Cardiac septum (tissue), 1 donor: ENCODE data around the gene SMARCE1. TPM values are rescaled to one million over a fixed set of nuclear protein-coding genes. Genes with fewer than 3 reads are reported as not detected.
A peak's percentile ranks its signal among the peaks of the same experiment; 100 is the strongest.

Source experiments
- DNase-seq: peaks from one replicate; pipeline ENCODE4 v3.0.0-alpha.2; 2020; ENCODE audit warnings: low spot score
- intact Hi-C: fragments of 100-400 bp; cut with DNase I; formaldehyde crosslinking; loops from one replicate; pipeline ENCODE4 v1.14.0; 2022
- long read RNA-seq: library from polyadenylated mRNA; unstranded; transcript quantifications from one replicate; pipeline ENCODE4 v2.0.0, GENCODE V29; 2021
- total RNA-seq: library from RNA; stranded (reverse); fragmentation: NEBNext Ultra II Directional; extraction: Animal tissue kit (Norgen Biotek cat#: 25700); gene quantifications from one replicate; pipeline ENCODE4 v1.2.1, GENCODE V29; 2021
- donor health status: DM: no; HTN: no; CAD: no.

SMARCE1 gene
- total RNA-seq: 77.7 TPM
- long read RNA-seq, full-length matches to known transcripts: 68 of 81 reads
- long read RNA-seq, partial matches to known transcripts: 11 of 81 reads
- long read RNA-seq, other reads (novel, unspliced or antisense): 2 of 81 reads

GRCh38 chr17:40647624-40648383, at the start of gene SMARCE1:
Gene SMARCE1, minus strand, starts transcription at chr17:40647818. Its CDS starts 2,016 bp downstream, at chr17:40645802.
- intact Hi-C loops: no loop called here
- peak; percentile 87 for DNase-seq

GRCh38 chr17:40697297-40697696, 49.7 kb upstream of the SMARCE1 start:
- intact Hi-C loops: no loop called here
- no peak for DNase-seq

DNA sequence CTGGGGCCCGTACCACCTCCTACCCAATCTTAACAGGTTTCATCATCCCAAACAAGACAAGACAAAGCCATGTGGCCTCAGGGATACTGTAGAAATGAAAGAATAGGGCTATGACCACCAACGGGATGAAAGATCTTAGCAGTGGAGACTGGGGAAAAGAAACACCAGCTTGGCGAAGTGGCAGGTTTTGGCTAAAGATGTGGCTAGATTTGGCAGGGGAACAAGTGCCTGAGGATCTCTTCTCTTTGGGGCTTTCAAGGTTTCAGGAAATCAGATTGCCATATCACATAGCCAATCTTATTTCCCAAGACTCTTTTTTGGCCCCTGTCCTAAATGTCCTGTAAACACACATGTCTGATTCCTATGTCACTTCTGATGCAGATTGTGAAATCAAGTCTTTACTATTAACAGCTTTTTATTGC, 49.0 kb upstream of the SMARCE1 start:
- intact Hi-C loops: no loop called here
- DNase-seq: no peak

DNA sequence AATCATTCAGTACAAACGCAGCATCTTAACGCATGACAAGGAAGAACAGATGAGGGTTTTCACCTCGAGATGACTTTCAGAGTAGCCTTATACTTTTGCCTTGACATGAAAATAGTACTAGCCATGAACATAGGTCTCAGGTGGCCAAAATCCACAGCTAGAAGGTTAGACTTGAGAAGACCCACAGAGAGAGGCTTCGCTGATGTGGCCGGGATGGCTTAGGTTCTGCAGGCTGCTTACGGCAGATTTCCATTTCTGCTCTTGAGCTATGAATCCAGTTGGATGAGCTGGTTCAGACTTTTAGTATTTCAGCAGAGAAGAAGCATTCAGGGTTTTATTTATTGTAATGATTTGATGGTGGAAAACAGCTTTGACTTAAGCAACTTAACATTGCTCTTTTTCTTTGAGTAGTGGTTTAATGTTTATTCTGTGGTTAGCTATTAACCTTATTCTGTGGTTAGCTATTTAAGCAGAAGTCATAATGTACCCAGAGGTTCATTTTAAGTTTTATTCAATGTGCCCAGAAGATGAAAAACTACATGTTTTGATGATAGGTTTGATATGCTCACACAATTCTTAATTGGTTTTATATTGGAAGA, 48.4 kb upstream of the SMARCE1 start:
- intact Hi-C loops: no loop called here

GRCh38 chr17:40694584-40694983, 47.0 kb upstream of the SMARCE1 start:
- no peak for DNase-seq
- intact Hi-C loops: no loop called here

More for the DNA sequence above, 48.4 kb upstream of the SMARCE1 start:
- no peak for DNase-seq

DNA sequence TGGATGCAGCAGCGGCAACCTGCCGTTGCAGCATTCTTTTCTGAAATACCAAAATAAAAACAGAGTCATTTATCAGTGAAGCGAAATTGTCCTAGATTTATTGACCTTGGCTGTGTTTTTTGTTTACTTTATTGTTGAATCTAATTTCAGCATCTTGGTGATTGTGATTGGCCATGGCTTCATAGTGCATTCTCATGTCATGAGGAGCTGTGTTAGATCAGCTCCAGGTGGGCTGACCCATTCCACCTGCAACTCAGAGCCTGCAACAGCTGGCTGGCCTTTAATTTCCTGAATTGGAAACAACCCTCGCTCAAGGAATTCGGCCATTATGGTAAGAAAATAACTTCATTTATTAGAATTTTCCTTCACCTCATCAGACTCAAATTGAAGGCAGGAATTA, 39.5 kb upstream of the SMARCE1 start:
- DNase-seq: no peak
- intact Hi-C loops: no loop called here

DNA sequence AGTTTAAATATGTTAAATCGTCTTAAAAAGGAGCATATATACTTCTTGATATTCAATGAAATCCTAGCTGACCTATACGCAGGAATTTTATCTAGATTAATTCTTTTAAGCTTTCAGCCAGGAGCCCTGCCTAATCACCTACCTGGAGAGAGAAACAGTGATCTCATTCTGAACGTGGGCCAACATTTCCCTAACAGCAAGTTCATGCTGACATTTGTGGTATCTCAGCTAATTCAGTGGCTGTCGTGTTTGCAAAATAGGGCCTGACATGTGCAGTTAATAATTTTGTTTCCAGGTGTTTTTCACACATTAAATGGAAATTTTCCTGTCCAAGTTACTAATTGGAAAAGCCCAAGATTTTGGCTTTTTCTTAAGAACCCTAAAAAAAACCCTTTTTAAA, 38.6 kb upstream of the SMARCE1 start:
- intact Hi-C loops: no loop called here
- DNase-seq: no peak

DNA sequence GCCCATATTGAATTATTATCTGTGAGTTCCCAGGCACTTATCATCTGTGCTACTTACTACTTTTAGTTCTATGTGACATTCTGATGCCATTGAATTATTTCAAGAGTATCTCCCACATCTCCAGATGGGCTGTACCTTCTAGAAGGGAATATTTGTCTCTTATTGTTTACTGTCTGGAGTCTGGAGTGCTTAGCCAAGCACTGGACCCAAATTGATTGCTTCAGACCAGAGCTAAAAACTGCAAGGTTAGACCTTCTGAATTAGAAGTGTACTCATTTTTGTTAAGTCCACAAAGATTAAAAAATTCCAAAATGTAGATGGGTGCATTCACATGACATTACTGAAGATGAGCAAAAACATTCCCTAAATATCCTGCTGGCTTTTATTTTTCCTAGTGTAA, 33.4 kb upstream of the SMARCE1 start:
- DNase-seq: no peak
- intact Hi-C loops: no loop called here

GRCh38 chr17:40679523-40679907, 31.9 kb upstream of the SMARCE1 start:
- intact Hi-C loops: no loop called here

DNA sequence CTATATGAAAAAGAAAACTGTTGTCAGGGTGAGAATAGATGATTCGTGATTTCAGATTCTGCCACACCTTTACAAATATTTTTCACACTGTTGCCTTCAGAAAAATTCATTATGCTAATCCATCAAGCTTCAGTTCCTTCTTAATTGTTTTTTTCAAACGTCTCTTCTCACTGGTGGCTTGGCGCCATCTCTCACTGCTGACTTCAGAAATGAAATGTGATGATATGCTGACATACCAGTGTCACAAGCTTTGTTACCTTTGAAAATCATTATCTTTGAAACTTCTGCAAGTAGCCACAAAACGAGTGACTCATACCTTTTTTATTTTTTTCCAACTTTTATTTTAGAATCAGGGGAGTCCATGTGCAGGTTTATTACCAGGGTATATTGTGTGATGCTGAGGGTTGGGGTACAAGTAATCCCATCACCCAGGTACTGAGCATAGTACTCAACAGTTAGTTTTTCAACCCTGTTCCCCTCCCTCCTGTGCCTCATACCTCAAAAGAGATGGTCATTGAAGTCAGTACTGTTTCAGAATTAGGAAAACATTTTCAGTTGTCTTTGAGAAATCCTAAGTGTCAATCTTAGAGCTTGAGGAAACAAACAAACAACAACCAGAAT, 31.4 kb upstream of the SMARCE1 start:
- intact Hi-C loops: no loop called here

More at GRCh38 chr17:40679523-40679907, 31.9 kb upstream of the SMARCE1 start:
- no peak for DNase-seq

DNA sequence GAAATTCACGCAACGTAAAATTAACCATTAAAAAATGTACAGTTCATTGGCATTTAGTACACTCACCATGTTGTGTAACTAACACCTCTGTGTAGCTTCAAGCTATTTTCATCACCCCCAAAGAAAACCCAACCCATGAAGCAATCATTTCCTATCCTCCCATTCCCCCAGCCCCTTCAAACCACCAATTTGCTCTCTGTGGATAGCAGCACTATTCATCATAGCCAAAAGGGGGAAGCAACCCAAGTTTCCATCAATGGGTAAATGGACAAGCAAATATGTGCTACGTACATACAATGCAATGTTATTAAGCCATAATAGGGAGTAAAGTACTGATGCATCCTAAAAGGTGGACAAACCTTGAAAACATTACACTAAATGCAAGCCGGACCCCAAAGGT, 28.3 kb upstream of the SMARCE1 start:
- intact Hi-C loops: no loop called here
- DNase-seq: no peak

More for the DNA sequence above, 31.4 kb upstream of the SMARCE1 start:
- no peak for DNase-seq

DNA sequence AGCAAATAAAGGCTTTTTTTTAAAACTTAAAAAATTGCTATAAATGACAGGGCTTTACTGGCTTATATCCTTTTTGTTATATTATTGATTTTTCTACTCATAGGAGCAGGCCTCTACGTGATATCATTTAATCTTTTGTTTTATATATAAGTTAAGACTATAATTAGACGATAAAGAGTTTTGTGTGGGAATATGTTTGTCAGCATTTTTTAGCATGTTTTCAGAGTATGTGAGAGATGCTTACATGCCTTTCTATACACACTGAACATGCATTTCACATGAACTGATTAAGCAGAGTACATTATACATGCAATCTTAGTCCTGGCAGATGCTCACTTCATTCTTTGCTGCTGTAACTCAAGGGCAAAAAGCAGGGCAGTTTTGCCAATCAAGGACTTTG, 25.0 kb upstream of the SMARCE1 start:
- no peak for DNase-seq
- intact Hi-C loops: no loop called here

- DNase-seq: no peak
- intact Hi-C loops: no loop called here
These were observed 23.7 kb upstream of the SMARCE1 start for GRCh38 chr17:40671282-40671681.

DNA sequence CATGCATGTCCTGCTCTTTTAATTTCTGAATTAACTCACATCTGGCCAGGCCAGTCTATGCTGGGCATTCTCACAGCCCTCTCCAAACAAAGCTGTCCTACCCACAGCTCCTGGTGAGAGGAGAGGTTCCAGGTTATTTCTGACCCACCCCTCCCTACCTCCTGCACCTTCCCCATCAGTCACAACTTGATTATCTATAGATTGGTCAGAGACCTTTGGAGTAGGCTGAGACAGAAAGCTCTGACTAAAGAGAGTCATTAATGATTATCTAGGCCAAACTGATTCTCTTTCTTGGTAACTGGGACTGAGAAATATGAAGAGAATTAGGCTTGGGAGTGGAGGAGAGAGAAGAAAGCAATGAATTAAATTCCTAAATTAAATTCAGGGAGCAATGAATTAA, 18.7 kb upstream of the SMARCE1 start:
- no peak for DNase-seq
- intact Hi-C loops: no loop called here

DNA sequence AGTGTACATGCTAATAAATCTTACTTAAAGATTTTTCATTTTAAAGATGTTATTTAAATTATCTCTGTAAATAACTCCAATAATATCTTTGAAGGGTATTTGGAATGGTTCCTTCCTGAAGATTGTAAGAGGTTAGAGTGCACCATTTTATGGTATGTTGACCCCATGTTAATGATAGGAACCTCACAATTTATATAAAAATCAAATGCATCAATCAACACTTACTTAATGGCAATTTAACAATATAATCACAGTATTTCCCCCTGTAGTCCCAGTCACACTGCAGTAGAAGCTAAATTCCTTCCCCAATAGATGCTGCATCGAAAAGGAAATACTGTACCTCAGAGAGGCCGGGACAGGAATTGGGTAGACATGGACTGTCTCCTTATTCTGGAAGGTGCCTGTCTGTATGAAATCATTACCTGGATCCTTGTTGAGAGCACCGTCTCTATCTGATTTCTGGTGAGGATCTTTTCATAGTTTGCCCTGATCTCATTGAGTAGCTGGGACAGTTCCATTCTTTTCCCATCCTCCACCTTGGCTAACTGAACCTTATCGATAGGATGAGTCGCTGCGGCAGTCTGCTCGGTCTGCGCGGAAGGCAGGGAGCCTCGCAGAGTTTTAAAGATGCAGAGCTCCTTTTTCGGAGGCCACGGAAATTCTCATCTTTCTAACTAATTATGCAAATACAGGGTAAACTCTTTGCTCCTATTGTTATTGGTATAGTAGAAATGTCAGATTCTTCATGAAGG, 17.1 kb upstream of the SMARCE1 start, which contains the start of gene KRT222:
Gene KRT222, minus strand, starts transcription at position 596 of the 752 bp plus-strand sequence. Its CDS starts 78 bp downstream, at position 518.
- intact Hi-C loops: no loop called here
- DNase-seq: no peak

DNA sequence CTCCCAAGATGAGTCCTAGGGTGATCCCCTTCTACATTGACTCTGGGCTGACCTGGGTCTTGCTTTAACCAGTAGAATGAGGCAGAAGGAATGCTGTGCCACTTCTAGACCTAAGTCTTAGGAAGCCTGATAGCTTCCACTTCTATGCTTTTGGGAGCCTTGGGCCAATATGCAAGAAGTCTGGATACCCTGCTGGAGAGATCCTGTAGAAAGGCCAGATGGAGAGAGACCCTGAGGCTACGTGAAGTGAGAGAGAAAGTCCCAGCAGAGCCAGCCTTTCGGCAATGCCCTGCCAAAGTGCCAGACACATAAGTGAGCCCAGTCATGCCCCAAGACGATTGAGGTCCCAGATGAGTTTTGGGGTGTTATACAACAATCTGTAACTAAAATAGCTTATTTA, 15.6 kb upstream of the SMARCE1 start:
- intact Hi-C loops: no loop called here
- DNase-seq: no peak

GRCh38 chr17:40659911-40660310, 12.3 kb upstream of the SMARCE1 start:
- intact Hi-C loops: no loop called here
- DNase-seq: no peak

DNA sequence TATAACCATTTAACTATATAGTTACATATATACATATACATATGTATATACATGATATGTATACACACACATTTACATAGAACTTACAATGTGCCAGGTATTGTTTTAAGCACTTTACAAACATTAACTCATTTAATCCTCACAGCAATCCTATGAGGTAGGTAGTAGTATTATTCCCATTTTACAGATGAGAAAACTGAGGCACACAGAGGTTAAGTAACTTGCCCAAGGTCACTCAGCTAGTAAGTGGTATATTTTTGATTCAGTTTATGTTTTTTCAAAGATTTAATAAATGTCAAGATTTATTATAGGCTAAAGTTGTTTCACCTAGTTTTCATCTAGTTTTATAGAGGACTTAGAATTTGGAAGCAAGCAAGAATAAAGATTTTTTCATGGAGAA, 10.8 kb upstream of the SMARCE1 start:
- intact Hi-C loops: no loop called here
- DNase-seq: no peak

- intact Hi-C loops: no loop called here
- no peak for DNase-seq
These were observed 4.3 kb upstream of the SMARCE1 start for GRCh38 chr17:40651939-40652338.
